GM12874 (cell line): ENCODE measurements around the gene CSMD2.

Experiments
- CTCF ChIP-seq: IDR thresholded peaks from 2 replicates; pipeline ENCODE4 v1.5.1; 2011; ENCODE audit warnings: low read depth, mild to moderate bottlenecking, control low read depth, low read length, moderate library complexity; ENCODE audit not compliant: insufficient read depth

CSMD2 gene

GRCh38 chr1:33880305-33880704 is 284.7 kb downstream of the CSMD2 start:
- no peak for TF ChIP-seq CTCF

GRCh38 chr1:33878392-33878791 is 286.6 kb downstream of the CSMD2 start:
- TF ChIP-seq CTCF = no peak

- TF ChIP-seq CTCF = no peak
These were observed 287.9 kb downstream of the CSMD2 start for GRCh38 chr1:33876970-33877650.

- peak; percentile 34; the same call in 1 of the 2 replicates for TF ChIP-seq CTCF
These were observed 289.2 kb downstream of the CSMD2 start for GRCh38 chr1:33875862-33876261.

- TF ChIP-seq CTCF = no peak
These were observed 290.4 kb downstream of the CSMD2 start for GRCh38 chr1:33874636-33875035.

GRCh38 chr1:33872683-33873082 is 292.3 kb downstream of the CSMD2 start:
- no peak for TF ChIP-seq CTCF

- no peak for TF ChIP-seq CTCF
These were observed 292.8 kb downstream of the CSMD2 start for GRCh38 chr1:33872275-33872674.

- TF ChIP-seq CTCF = no peak
These were observed 297.3 kb downstream of the CSMD2 start for GRCh38 chr1:33867684-33868083.
